Dermis blood vessel endothelial cell (primary cell): Measurements from ENCODE around the gene NEO1. TPM values are rescaled to one million over a fixed set of nuclear protein-coding genes. Genes with fewer than 3 reads are reported as not detected.

Source experiments
- DNase-seq: peaks from one replicate; pipeline ENCODE4 v3.0.0; 2010
- total RNA-seq: library from RNA; depleted of rRNA; stranded (reverse); fragments of >200 nt; gene quantifications from 2 replicates; pipeline ENCODE4 v1.2.3, GENCODE V29; 2014

Gene NEO1
- total RNA-seq, 1 donor from 2014 or later: 6.3 TPM

- peak; percentile 78 for DNase-seq
Observed at GRCh38 chr15:73079565-73079964, 27.3 kb downstream of the NEO1 start.

- DNase-seq: peak; percentile 77
Observed at GRCh38 chr15:73081321-73081958, 29.2 kb downstream of the NEO1 start.

GRCh38 chr15:73082812-73083211, 30.5 kb downstream of the NEO1 start:
- DNase-seq: no peak

- no peak for DNase-seq
Observed at GRCh38 chr15:73087098-73087497, 34.8 kb downstream of the NEO1 start.

- no peak for DNase-seq
Observed at GRCh38 chr15:73105064-73105463, 52.8 kb downstream of the NEO1 start.

- no peak for DNase-seq
Observed at GRCh38 chr15:73108676-73109075, 56.4 kb downstream of the NEO1 start.

GRCh38 chr15:73109765-73110164, 57.5 kb downstream of the NEO1 start:
- DNase-seq: no peak

- no peak for DNase-seq
Observed at GRCh38 chr15:73110201-73110600, 57.9 kb downstream of the NEO1 start.

- DNase-seq: no peak
Observed at GRCh38 chr15:73114064-73114463, 61.8 kb downstream of the NEO1 start.

GRCh38 chr15:73116164-73116563, 63.9 kb downstream of the NEO1 start:
- no peak for DNase-seq

- no peak for DNase-seq
Observed at GRCh38 chr15:73118055-73118454, 65.8 kb downstream of the NEO1 start.

- no peak for DNase-seq
Observed at GRCh38 chr15:73119478-73119877, 67.2 kb downstream of the NEO1 start.

- no peak for DNase-seq
Observed at GRCh38 chr15:73120269-73120668, 68.0 kb downstream of the NEO1 start.

GRCh38 chr15:73125219-73125618, 73.0 kb downstream of the NEO1 start:
- DNase-seq: no peak

- DNase-seq: peak; percentile 48
Observed at GRCh38 chr15:73127302-73127936, 75.2 kb downstream of the NEO1 start.

GRCh38 chr15:73130830-73131229, 78.6 kb downstream of the NEO1 start:
- DNase-seq: no peak

GRCh38 chr15:73134196-73134595, 81.9 kb downstream of the NEO1 start:
- DNase-seq: no peak

- no peak for DNase-seq
Observed at GRCh38 chr15:73139041-73139743, 86.9 kb downstream of the NEO1 start.

GRCh38 chr15:73139744-73140553, 87.7 kb downstream of the NEO1 start:
- no peak for DNase-seq

GRCh38 chr15:73141216-73141900, 89.1 kb downstream of the NEO1 start:
- no peak for DNase-seq

GRCh38 chr15:73142802-73143762, 90.8 kb downstream of the NEO1 start:
- DNase-seq: no peak
